ENCODE results near the gene PDCD6IP. TPM values are rescaled to one million over a fixed set of nuclear protein-coding genes. Genes with fewer than 3 reads are reported as not detected.

Gene PDCD6IP
- total RNA-seq, 3 donors from 2014 or later = 305 to 521 (median 428) TPM

DNA sequence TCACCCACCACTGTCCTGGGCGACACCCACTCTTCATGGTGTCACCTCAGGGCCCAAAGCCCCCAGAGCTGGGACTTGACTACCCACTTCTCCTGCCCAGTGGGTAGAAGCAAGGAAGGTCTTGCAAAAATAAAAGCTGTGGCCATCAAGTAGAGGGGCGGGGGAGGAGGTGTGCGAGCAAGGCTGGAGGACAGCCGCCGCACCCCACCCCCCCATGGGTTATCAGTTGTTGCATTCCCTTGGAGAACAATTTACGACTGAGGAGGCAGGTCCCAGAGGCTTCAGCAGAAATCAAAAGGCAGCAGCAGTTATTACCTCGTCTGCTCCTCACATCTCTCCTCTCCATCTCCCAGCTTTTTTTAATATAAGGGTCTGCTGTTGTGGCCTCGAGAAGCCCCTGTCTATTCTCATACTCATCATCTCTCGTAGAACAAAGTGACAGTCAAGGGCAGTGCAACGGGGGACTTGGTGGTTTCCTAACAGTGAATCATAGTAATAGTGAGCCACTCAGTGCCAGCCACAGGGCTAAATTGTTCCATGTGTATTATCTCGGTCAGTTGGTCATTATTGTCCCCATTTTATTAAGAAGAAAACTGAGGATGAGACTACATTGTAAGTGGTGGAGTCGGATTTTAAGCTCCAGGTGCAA is 116.4 kb downstream of the PDCD6IP start:
- Histone ChIP-seq H3K4me1 (ENCODE audit: low read depth) (no peaks in the 10 kb centered on the region), H3K36me3 (ENCODE audit: low read depth) (no peaks in the 10 kb centered on the region), H3K4me3 (no peak overlapping the region), H3K9me3 (no peaks in the 10 kb centered on the region)
- ATAC-seq (no peak), DNase-seq (no peak)
- intact Hi-C loops (cut with DNase I, micrococcal nuclease) = no loop called here
- TF ChIP-seq, protein P1, sequence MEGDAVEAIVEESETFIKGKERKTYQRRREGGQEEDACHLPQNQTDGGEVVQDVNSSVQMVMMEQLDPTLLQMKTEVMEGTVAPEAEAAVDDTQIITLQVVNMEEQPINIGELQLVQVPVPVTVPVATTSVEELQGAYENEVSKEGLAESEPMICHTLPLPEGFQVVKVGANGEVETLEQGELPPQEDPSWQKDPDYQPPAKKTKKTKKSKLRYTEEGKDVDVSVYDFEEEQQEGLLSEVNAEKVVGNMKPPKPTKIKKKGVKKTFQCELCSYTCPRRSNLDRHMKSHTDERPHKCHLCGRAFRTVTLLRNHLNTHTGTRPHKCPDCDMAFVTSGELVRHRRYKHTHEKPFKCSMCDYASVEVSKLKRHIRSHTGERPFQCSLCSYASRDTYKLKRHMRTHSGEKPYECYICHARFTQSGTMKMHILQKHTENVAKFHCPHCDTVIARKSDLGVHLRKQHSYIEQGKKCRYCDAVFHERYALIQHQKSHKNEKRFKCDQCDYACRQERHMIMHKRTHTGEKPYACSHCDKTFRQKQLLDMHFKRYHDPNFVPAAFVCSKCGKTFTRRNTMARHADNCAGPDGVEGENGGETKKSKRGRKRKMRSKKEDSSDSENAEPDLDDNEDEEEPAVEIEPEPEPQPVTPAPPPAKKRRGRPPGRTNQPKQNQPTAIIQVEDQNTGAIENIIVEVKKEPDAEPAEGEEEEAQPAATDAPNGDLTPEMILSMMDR (IDR thresholded peaks at IDR 0.05) = no peak

DNA sequence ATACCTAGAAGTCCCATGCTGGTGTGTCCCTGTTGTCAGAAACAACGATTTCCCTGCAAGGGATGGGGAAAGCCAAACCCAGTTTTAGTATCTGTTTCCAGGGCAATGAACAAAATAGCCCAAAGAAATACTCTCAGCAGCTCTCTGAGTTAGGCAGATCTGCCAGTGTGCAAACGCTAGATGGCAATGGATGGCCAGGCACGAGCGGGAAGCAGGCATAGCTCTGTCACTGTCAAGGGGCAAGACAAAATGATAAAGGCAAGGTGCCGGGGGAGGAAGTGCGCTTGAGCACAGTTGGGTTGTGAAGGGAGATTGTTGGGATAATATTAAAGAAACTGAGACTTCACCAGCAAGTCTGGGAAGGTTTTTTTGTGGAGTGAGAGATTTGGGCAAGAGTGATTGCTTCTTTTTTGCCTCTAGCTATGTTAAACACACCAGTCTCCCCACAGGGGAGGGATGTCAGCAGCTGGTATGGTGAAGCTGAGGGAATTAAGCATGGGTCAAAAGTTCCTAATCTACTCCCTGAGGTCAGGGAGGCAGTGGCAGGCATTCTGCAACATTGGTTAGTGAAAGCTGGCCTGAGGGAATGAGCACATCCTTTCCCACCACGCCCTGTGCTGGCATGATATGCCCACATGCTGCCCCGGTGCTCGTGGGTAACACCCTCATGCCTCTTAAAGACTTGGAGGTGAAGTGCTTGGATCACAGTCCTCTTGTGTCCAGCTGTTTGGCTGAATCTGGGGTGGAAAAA is 117.5 kb downstream of the PDCD6IP start:
- Histone ChIP-seq H3K36me3 (ENCODE audit: low read depth) (no peaks in the 10 kb centered on the region), H3K9me3 (no peaks in the 10 kb centered on the region), H3K4me3 (no peak overlapping the region), H3K4me1 (ENCODE audit: low read depth) (no peaks in the 10 kb centered on the region)
- DNase-seq (no peak), ATAC-seq (no peak)
- TF ChIP-seq, protein P1 (IDR thresholded peaks at IDR 0.05) = no peak
- intact Hi-C loops (cut with DNase I, micrococcal nuclease) = no loop called here

DNA sequence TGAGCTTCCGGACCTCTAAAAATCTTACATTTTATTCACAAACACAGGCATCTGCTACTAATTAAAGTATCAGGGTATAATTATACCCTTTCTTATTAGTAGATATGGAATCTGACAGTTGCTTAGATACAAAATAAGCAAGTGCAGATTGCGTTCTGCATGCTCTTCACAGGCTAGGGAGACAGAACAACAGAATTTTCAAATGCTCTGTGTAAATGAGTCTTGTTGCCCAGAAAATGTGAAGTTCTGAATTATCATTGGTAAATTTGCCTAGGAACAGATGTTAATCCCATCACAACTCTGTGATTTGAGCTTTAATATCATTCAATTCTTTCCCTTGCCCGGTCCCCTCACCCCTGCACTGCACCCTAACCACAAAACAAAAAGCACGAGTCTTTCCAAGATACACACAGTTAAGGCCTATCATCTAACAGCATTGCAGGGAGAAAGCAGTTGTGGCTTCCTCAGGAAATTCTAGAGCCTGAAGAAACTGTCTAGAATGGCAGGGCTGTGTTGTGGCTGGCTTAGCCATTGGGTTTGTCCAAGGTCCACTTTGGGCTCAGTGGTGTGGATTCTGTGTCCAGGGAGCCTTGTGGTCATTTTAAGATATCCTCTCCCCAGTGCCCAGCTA is 119.8 kb downstream of the PDCD6IP start:
- intact Hi-C loops (cut with DNase I, micrococcal nuclease) = no loop called here
- no peak for DNase-seq
- TF ChIP-seq, protein P1 (IDR thresholded peaks at IDR 0.05) = no peak
- Histone ChIP-seq H3K4me1 (ENCODE audit: low read depth) (no peaks in the 10 kb centered on the region), H3K9me3 (no peaks in the 10 kb centered on the region), H3K4me3 (no peak overlapping the region), H3K36me3 (ENCODE audit: low read depth) (no peaks in the 10 kb centered on the region)
- no peak for ATAC-seq

Other genes with a start within 250 kb of the PDCD6IP start
- gene CLASP2, start 80.4 kb upstream of the PDCD6IP start, total RNA-seq = 10 to 100 TPM; 33.6 to 66.6 (median 44.5) TPM

Data from mucosa of descending colon (tissue), 3 donors.